Measurements from ENCODE around the gene PYGL.

PYGL gene

DNA sequence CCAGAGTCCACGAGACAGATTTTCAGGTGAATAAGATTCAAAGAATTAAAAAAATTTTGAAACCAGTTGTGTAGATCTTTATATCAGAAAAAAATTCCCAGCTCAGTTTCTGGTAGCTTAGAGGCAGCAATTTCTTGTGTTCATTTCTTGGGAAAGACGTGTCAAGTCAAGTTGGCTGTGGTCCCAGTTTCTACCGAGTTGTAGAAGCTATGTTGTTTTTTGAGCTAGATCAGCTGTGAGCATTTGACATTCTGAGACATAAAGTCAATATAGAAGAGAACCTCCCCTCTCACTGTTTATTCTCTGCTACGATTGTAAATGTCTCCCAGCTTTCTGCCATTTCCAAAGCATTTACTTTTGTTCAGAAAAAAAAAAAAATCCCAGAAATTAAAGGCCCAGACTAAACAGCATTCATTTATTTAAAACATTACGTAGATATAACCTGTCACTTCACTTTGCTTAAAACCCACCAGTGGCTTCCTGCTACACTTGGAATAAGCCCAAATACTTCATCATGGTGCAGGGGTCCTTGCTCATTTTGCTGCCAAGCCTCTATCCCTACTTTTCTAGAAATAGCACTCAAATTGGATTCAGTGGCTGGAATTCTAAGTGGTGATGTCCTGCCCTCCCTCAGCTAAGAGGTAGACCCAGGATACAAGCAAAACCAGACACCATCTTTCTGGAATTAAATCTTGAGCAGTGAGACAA, 20.6 kb upstream of the PYGL start:
- H3K27me3 ChIP-seq (ENCODE audit: insufficient read depth, poor library complexity, severe bottlenecking), result no peaks in the 10 kb centered on the region
- H3K4me3 ChIP-seq (replicated peaks; ENCODE audit: insufficient read depth, low read length), result no peak overlapping the region
- no peak overlapping the region for H3K27ac ChIP-seq (replicated peaks)
- no peak for DNase-seq (ENCODE audit: low read depth in 1 of 2, low spot score in 1 of 2)
- TF ChIP-seq POLR2AphosphoS5 (IDR thresholded peaks at IDR 0.05; ENCODE audit: low read depth) (no peak), GABPA (IDR thresholded peaks at IDR 0.05; ENCODE audit: low read depth) (no peak), SPI1 (IDR thresholded peaks at IDR 0.05; ENCODE audit: borderline replicate concordance, low read depth) (no peak)
- TF ChIP-seq, protein P1, sequence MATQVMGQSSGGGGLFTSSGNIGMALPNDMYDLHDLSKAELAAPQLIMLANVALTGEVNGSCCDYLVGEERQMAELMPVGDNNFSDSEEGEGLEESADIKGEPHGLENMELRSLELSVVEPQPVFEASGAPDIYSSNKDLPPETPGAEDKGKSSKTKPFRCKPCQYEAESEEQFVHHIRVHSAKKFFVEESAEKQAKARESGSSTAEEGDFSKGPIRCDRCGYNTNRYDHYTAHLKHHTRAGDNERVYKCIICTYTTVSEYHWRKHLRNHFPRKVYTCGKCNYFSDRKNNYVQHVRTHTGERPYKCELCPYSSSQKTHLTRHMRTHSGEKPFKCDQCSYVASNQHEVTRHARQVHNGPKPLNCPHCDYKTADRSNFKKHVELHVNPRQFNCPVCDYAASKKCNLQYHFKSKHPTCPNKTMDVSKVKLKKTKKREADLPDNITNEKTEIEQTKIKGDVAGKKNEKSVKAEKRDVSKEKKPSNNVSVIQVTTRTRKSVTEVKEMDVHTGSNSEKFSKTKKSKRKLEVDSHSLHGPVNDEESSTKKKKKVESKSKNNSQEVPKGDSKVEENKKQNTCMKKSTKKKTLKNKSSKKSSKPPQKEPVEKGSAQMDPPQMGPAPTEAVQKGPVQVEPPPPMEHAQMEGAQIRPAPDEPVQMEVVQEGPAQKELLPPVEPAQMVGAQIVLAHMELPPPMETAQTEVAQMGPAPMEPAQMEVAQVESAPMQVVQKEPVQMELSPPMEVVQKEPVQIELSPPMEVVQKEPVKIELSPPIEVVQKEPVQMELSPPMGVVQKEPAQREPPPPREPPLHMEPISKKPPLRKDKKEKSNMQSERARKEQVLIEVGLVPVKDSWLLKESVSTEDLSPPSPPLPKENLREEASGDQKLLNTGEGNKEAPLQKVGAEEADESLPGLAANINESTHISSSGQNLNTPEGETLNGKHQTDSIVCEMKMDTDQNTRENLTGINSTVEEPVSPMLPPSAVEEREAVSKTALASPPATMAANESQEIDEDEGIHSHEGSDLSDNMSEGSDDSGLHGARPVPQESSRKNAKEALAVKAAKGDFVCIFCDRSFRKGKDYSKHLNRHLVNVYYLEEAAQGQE (IDR thresholded peaks at IDR 0.05; ENCODE audit: insufficient replicate concordance, low read depth), result no peak
- TF ChIP-seq, protein P2, sequence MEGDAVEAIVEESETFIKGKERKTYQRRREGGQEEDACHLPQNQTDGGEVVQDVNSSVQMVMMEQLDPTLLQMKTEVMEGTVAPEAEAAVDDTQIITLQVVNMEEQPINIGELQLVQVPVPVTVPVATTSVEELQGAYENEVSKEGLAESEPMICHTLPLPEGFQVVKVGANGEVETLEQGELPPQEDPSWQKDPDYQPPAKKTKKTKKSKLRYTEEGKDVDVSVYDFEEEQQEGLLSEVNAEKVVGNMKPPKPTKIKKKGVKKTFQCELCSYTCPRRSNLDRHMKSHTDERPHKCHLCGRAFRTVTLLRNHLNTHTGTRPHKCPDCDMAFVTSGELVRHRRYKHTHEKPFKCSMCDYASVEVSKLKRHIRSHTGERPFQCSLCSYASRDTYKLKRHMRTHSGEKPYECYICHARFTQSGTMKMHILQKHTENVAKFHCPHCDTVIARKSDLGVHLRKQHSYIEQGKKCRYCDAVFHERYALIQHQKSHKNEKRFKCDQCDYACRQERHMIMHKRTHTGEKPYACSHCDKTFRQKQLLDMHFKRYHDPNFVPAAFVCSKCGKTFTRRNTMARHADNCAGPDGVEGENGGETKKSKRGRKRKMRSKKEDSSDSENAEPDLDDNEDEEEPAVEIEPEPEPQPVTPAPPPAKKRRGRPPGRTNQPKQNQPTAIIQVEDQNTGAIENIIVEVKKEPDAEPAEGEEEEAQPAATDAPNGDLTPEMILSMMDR (IDR thresholded peaks at IDR 0.05; ENCODE audit: insufficient read depth, low read length), result no peak

DNA sequence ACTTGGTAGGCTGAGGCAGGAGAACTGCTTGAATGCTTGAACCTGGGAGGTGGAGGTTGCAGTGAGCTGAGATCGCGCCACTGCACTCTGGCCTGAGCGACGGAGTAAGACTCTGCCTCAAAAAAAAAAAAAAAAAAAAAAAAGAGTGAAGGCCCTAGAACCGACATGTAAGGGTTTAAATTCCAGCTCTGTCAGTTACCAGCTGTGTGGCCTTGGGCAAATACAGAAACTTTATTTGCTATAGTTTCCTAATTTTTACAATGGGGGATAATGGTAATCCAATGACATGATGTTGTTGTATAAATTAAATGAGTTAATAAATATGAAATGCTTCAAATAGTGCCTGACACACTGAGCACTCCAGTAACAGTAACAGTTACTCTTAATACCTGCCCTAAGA, 19.6 kb upstream of the PYGL start:
- Histone ChIP-seq H3K27me3 (ENCODE audit: insufficient read depth, poor library complexity, severe bottlenecking) (no peaks in the 10 kb centered on the region), H3K4me3 (replicated peaks; ENCODE audit: insufficient read depth, low read length) (no peak overlapping the region), H3K27ac (replicated peaks) (no peak overlapping the region)
- no peak for DNase-seq (ENCODE audit: low read depth in 1 of 2, low spot score in 1 of 2)
- TF ChIP-seq POLR2AphosphoS5 (IDR thresholded peaks at IDR 0.05; ENCODE audit: low read depth) (no peak), SPI1 (IDR thresholded peaks at IDR 0.05; ENCODE audit: borderline replicate concordance, low read depth) (no peak), GABPA (IDR thresholded peaks at IDR 0.05; ENCODE audit: low read depth) (no peak)
- TF ChIP-seq, protein P1 (IDR thresholded peaks at IDR 0.05; ENCODE audit: insufficient replicate concordance, low read depth), result no peak
- TF ChIP-seq, protein P2 (IDR thresholded peaks at IDR 0.05; ENCODE audit: insufficient read depth, low read length), result no peak

DNA sequence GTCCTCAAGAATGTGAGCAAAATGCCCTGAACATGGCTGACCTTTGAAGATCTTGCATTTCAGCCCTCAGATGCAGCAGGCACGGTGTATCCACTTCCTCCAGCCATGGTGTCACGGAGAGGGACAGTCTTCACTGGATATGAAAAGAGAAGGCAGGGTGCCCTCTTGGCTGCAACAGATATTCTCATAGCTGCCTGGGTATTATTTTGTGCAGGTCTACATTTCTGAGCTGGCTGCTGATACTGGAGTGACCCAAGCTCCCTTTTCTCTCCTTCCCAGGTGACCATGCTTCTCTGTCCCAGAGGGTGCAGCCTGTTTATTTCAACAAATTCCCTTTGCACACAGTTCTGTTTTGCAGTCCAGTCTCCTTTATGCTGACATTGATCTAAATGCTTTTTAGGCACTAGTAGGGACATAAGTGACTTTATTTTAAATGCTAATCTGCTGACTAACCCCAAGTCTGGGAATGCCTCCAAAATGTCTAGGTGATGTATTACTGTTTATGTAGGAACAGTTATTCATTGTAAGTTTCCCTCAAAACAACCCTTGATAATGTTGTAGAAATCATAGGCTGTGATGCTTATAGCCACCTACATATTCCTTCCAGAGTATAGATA, 17.4 kb upstream of the PYGL start:
- H3K27me3 ChIP-seq (ENCODE audit: insufficient read depth, poor library complexity, severe bottlenecking), result no peaks in the 10 kb centered on the region
- TF ChIP-seq SPI1 (IDR thresholded peaks at IDR 0.05; ENCODE audit: borderline replicate concordance, low read depth), result no peak
- TF ChIP-seq POLR2AphosphoS5 (IDR thresholded peaks at IDR 0.05; ENCODE audit: low read depth), result no peak
- no peak for TF ChIP-seq GABPA (IDR thresholded peaks at IDR 0.05; ENCODE audit: low read depth)
- TF ChIP-seq, protein P1 (IDR thresholded peaks at IDR 0.05; ENCODE audit: insufficient replicate concordance, low read depth), result no peak
- TF ChIP-seq, protein P2 (IDR thresholded peaks at IDR 0.05; ENCODE audit: insufficient read depth, low read length), result no peak
- no peak overlapping the region for H3K4me3 ChIP-seq (replicated peaks; ENCODE audit: insufficient read depth, low read length)
- DNase-seq (ENCODE audit: low read depth in 1 of 2, low spot score in 1 of 2), result no peak
- H3K27ac ChIP-seq (replicated peaks), result no peak overlapping the region

Measured in HL-60 (cell line).